ENCODE data around the gene TMIGD3.

Gene TMIGD3

DNA sequence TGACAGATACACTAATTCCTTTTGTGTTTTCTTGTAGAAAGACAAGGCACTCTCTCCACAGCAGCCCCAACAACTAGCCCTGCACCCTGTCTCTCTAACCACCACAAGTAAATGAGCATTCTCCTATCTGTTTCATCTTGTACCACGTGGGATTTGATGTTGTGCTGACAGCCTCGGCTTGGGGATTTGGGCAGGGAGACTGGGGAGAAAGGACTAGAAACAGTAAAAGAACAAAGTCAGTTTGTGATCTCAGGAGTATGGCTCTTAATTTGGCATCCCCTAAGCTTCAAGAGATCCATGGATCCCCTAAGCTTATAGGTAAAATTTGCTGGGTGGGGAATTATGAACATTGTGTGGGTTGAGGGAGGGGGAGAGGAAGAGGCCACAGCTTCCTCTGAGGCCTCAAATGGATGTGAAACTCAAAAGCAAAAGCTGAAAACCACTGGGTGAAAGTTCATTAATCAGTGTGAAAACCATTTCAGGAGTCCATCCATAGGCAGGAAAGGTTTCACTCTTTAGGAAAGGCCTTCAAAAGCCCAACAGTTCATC is 26.6 kb downstream of the TMIGD3 start:
- TF ChIP-seq, protein P1, sequence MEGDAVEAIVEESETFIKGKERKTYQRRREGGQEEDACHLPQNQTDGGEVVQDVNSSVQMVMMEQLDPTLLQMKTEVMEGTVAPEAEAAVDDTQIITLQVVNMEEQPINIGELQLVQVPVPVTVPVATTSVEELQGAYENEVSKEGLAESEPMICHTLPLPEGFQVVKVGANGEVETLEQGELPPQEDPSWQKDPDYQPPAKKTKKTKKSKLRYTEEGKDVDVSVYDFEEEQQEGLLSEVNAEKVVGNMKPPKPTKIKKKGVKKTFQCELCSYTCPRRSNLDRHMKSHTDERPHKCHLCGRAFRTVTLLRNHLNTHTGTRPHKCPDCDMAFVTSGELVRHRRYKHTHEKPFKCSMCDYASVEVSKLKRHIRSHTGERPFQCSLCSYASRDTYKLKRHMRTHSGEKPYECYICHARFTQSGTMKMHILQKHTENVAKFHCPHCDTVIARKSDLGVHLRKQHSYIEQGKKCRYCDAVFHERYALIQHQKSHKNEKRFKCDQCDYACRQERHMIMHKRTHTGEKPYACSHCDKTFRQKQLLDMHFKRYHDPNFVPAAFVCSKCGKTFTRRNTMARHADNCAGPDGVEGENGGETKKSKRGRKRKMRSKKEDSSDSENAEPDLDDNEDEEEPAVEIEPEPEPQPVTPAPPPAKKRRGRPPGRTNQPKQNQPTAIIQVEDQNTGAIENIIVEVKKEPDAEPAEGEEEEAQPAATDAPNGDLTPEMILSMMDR (conservative IDR thresholded peaks at IDR 0.05; ENCODE audit: low read depth, low read length) = no peak
- no peak overlapping the region for H3K4me3 ChIP-seq (ENCODE audit: low read depth, low read length)
- DNase-seq (ENCODE audit: low read depth) = no peak

DNA sequence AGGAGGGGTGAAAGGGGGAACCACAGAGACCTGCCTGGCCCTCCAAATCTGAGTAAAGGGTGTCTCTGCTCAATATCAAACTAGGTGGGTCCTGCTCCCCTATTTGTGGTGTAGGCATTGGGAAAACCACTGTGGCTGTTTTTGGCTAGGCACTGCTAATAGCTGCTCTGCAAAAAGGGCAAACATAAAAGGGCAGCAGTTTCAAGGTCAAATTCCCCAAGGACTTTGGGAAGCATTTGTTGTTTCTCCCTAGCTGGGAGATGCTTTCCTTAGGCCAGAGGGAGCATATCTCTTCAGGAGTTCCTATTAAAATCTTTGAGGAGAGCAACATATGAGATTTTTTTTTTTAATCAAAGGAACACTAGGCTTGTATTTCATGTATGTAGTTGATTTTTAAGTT is 27.2 kb downstream of the TMIGD3 start:
- TF ChIP-seq, protein P1 (conservative IDR thresholded peaks at IDR 0.05; ENCODE audit: low read depth, low read length) = no peak
- H3K4me3 ChIP-seq (ENCODE audit: low read depth, low read length) = no peak overlapping the region
- no peak for DNase-seq (ENCODE audit: low read depth)

DNA sequence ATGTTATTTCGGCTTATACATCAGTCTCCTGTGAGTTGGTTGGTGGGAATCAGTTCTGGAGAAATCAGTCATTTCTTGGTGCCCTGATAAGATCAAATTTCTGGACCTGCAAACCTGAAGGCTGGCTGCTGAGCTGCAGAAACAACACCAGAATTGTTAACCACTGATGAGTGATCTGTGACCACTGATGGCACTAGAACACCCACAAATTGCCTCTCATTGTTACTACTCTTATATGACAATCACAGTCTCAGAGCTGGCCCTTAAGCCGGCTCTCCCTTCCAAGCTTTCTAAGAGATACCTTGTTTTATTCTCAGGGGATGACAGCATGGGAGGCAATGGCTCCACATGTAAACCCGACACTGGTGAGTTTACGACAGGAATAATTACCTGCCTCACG is 27.7 kb downstream of the TMIGD3 start:
- DNase-seq (ENCODE audit: low read depth) = no peak
- no peak overlapping the region for H3K4me3 ChIP-seq (ENCODE audit: low read depth, low read length)
- TF ChIP-seq, protein P1 (conservative IDR thresholded peaks at IDR 0.05; ENCODE audit: low read depth, low read length) = no peak

DNA sequence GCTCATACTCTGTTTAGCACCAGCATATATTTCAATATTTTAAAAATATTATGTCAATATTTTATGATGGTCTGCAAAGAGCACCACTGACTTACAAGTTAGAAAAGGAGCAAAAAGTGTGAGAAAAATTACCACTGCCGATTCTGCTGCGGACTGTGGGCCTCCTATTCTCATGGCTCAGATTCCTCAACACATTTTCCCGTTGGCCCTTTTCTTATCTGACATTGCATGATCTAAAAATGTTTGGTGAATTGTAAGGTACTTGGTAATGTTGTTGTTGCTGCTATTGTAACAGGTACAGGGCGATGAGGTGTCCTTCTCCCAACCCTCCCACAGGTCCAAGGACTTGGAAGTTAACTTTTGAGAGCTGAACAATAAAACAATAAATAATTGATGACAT is 28.9 kb downstream of the TMIGD3 start:
- TF ChIP-seq, protein P1 (conservative IDR thresholded peaks at IDR 0.05; ENCODE audit: low read depth, low read length) = no peak
- H3K4me3 ChIP-seq (ENCODE audit: low read depth, low read length) = no peak overlapping the region

DNA sequence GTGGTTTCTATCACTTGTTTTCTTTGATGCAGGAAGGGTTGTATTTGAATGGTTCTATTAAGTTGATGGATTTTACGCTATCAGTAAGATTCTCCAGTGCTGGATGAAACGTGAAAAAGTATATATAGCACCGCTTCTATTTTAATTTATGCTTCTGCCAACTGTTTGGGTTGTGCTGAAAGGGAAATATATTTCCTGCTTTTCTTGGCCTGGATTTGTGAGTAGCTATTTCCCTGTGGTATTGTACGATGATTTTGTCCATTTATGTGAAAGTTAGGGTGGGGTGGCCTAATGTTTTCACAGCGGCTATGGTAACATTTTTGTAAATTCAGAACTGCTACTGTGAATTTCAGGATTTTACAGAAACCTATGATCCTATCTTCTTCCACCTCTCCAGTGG is 29.3 kb downstream of the TMIGD3 start:
- no peak overlapping the region for H3K4me3 ChIP-seq (ENCODE audit: low read depth, low read length)
- TF ChIP-seq, protein P1 (conservative IDR thresholded peaks at IDR 0.05; ENCODE audit: low read depth, low read length) = no peak
- no peak for DNase-seq (ENCODE audit: low read depth)

More for the DNA sequence above, 28.9 kb downstream of the TMIGD3 start:
- DNase-seq (ENCODE audit: low read depth) = no peak

DNA sequence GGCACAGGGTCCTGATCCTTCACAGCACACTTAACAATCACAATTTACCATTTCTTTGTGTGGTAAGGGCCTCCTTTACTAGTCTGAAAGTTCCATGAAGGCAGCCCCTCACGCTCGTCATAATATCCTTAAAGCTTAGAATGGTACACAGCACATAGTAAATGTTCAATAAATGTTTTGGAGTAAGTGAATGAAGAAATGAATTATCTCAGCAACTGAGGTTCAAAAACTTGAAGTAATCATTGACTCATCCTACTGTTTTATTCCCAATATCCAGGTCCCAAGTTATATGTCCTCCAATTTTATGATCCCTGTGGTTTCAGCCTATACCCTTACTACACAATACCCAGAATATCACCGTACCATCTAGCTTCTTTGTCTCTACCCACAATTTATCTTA is 31.9 kb downstream of the TMIGD3 start:
- H3K4me3 ChIP-seq (ENCODE audit: low read depth, low read length) = no peak overlapping the region
- TF ChIP-seq, protein P1 (conservative IDR thresholded peaks at IDR 0.05; ENCODE audit: low read depth, low read length) = no peak
- DNase-seq (ENCODE audit: low read depth) = no peak

DNA sequence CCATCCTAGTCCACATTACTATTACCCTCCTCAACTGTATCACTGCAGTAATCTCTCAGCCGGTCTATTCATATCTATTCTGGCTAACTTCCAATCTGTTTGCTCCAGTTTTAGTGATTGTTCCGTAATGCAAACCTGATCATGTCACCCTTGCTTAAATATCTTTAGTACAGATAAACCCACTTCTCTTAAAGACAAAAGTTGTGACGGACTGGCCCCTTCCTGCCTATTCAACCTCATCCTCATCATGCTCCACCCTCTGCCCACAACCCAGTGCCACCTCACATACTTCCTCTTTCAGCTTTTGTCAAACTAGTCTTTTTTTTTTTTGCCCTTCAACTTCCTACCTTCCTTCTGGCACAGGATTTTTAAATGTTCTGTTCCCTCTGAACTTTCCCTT is 32.4 kb downstream of the TMIGD3 start:
- no peak overlapping the region for H3K4me3 ChIP-seq (ENCODE audit: low read depth, low read length)
- TF ChIP-seq, protein P1 (conservative IDR thresholded peaks at IDR 0.05; ENCODE audit: low read depth, low read length) = no peak
- DNase-seq (ENCODE audit: low read depth) = no peak
